Frontal cortex (tissue), 4 donors: ENCODE data around the gene ZSCAN5B. TPM values are rescaled to one million over a fixed set of nuclear protein-coding genes. Genes with fewer than 3 reads are reported as not detected.
"Not testable (repeated sequence)": the region's sequence is repeated elsewhere in the genome, so short reads cannot be mapped to it uniquely, and the experiment has no call there.

Source experiments
- DNase-seq, 2 donors: peaks; one replicate each; pipeline ENCODE4 v3.0.0; 2012; ENCODE audit warnings: low spot score in 2 of 2
- FAIRE-seq: peaks from 2 replicates; lab custom pipeline; 2012; peaks lifted over from hg19 to GRCh38; lab: Jason Lieb, UNC
- total RNA-seq: library from RNA; depleted of rRNA; stranded (reverse); fragments of >200 nt; gene quantifications from one replicate; pipeline ENCODE4 v1.2.3, GENCODE V29; 2014
- donor health status: control.
- donor health status: control.
- donor health status: control.

Gene ZSCAN5B
- total RNA-seq, 1 donor from 2014 or later: not detected

GRCh38 chr19:56177564-56178243 lies 19.9 kb downstream of the ZSCAN5B start:
- DNase-seq (no peak), FAIRE-seq (no peak)

GRCh38 chr19:56176881-56177280 lies 20.7 kb downstream of the ZSCAN5B start:
- FAIRE-seq (no peak), DNase-seq (no peak)

- FAIRE-seq: not testable (repeated sequence)
These were observed 21.3 kb downstream of the ZSCAN5B start for GRCh38 chr19:56176310-56176709.

GRCh38 chr19:56175861-56176307 lies 21.7 kb downstream of the ZSCAN5B start, which contains the start of gene GALP:
GALP (plus strand) TSS chr19:56176008; CDS start chr19:56177109, 1,101 bp downstream.
- FAIRE-seq, DNase-seq: not testable (repeated sequence)

More at GRCh38 chr19:56176310-56176709, 21.3 kb downstream of the ZSCAN5B start:
- DNase-seq: not testable (repeated sequence)

- FAIRE-seq (no peak), DNase-seq (no peak)
These were observed 23.0 kb downstream of the ZSCAN5B start for GRCh38 chr19:56174550-56174949.

GRCh38 chr19:56174086-56174485 lies 23.5 kb downstream of the ZSCAN5B start:
- no peak for FAIRE-seq
- DNase-seq: no peak

GRCh38 chr19:56170261-56170660 lies 27.3 kb downstream of the ZSCAN5B start:
- DNase-seq: no peak
- FAIRE-seq: no peak

GRCh38 chr19:56167064-56167578 lies 30.5 kb downstream of the ZSCAN5B start:
- no peak for DNase-seq

GRCh38 chr19:56163097-56163496 lies 34.5 kb downstream of the ZSCAN5B start:
- DNase-seq (no peak), FAIRE-seq (no peak)

More at GRCh38 chr19:56167064-56167578, 30.5 kb downstream of the ZSCAN5B start:
- FAIRE-seq: no peak

- DNase-seq: no peak
- FAIRE-seq: no peak
These were observed 35.3 kb downstream of the ZSCAN5B start for GRCh38 chr19:56162258-56162657.

GRCh38 chr19:56161534-56161933 lies 36.0 kb downstream of the ZSCAN5B start:
- FAIRE-seq (no peak), DNase-seq (no peak)

- DNase-seq: no peak
- no peak for FAIRE-seq
These were observed 37.8 kb downstream of the ZSCAN5B start for GRCh38 chr19:56159622-56160271.

GRCh38 chr19:56159009-56159559 lies 38.5 kb downstream of the ZSCAN5B start:
- FAIRE-seq (no peak), DNase-seq (no peak)

GRCh38 chr19:56158170-56158757 lies 39.3 kb downstream of the ZSCAN5B start:
- FAIRE-seq: no peak
- no peak for DNase-seq

GRCh38 chr19:56156768-56157167 lies 40.8 kb downstream of the ZSCAN5B start:
- FAIRE-seq (no peak), DNase-seq (no peak)

GRCh38 chr19:56155124-56155687 lies 42.4 kb downstream of the ZSCAN5B start:
- DNase-seq: no peak

GRCh38 chr19:56153507-56153906 lies 44.1 kb downstream of the ZSCAN5B start:
- DNase-seq (no peak), FAIRE-seq (no peak)

More at GRCh38 chr19:56155124-56155687, 42.4 kb downstream of the ZSCAN5B start:
- FAIRE-seq: no peak

GRCh38 chr19:56152644-56153043 lies 44.9 kb downstream of the ZSCAN5B start:
- DNase-seq (no peak), FAIRE-seq (no peak)

GRCh38 chr19:56150358-56150757 lies 47.2 kb downstream of the ZSCAN5B start:
- FAIRE-seq: no peak
- no peak for DNase-seq

GRCh38 chr19:56149656-56150038 lies 47.9 kb downstream of the ZSCAN5B start:
- DNase-seq (no peak), FAIRE-seq (no peak)
